CD14-positive monocyte (primary cell): ENCODE results near the gene NUP155. TPM values are rescaled to one million over a fixed set of nuclear protein-coding genes. Genes with fewer than 3 reads are reported as not detected.

Experiments
- DNase-seq, 3 donors: peaks; one replicate each; pipeline ENCODE4 v3.0.0-alpha.2; 2011 to 2022
- H2AFZ ChIP-seq: 2 replicates; pipeline ENCODE4 v1.6.0; 2012; ENCODE audit warnings: mild to moderate bottlenecking, low read depth, low read length, inconsistent platforms; ENCODE audit not compliant: insufficient read depth, poor library complexity, severe bottlenecking
- H3K27ac ChIP-seq, 2 donors: 1 replicate in 1 of 2; 2 replicates in 1 of 2; pipeline ENCODE4 v1.5.1; 2012 to 2013; ENCODE audit warnings: low read length in 2 of 2, control low read depth in 1 of 2, inconsistent platforms in 1 of 2, low read depth in 1 of 2, mild to moderate bottlenecking in 1 of 2
- H3K27me3 ChIP-seq, 2 donors: one replicate each; pipeline versions ENCODE4 v1.6.0 to v1.6.1; 2011 to 2013; ENCODE audit warnings: low read length in 2 of 2; ENCODE audit not compliant: control insufficient read depth in 2 of 2, insufficient read depth in 2 of 2
- H3K36me3 ChIP-seq, 2 donors: replicated peaks in 1 of 2; 1 replicate in 1 of 2; 2 replicates in 1 of 2; pipeline versions ENCODE4 v1.5.1 to v1.6.1; 2012 to 2013; ENCODE audit warnings: low read length in 2 of 2, control low read depth in 1 of 2, inconsistent platforms in 1 of 2, mild to moderate bottlenecking in 1 of 2; ENCODE audit not compliant: insufficient read depth in 2 of 2, control insufficient read depth in 1 of 2
- H3K4me1 ChIP-seq, 2 donors: 1 replicate in 1 of 2; 2 replicates in 1 of 2; pipeline versions ENCODE4 v1.5.1 to v1.6.1; 2012 to 2013; ENCODE audit warnings: low read length in 2 of 2, control low read depth in 1 of 2, inconsistent platforms in 1 of 2, mild to moderate bottlenecking in 1 of 2, moderate library complexity in 1 of 2; ENCODE audit not compliant: insufficient read depth in 2 of 2, control insufficient read depth in 1 of 2
- H3K4me2 ChIP-seq: replicated peaks from 2 replicates; pipeline ENCODE3; 2012; ENCODE audit warnings: low read length, moderate library complexity, mild to moderate bottlenecking; ENCODE audit not compliant: poor library complexity, severe bottlenecking; ENCODE audit errors: extremely low read depth
- H3K4me3 ChIP-seq, 3 experiments: fragments of 200-600 bp in 1 of 3; sonication (generic) in 1 of 3; replicated peaks in 1 of 3; 1 replicate in 2 of 3; 2 replicates in 1 of 3; pipeline ENCODE4 v1.5.1; 2011 to 2013; ENCODE audit warnings: low read length in 3 of 3, mild to moderate bottlenecking in 3 of 3, control low read depth in 2 of 3, low read depth in 2 of 3, inconsistent platforms in 1 of 3, moderate library complexity in 1 of 3
- H3K79me2 ChIP-seq: 2 replicates; pipeline ENCODE4 v1.6.0; 2012; ENCODE audit warnings: mild to moderate bottlenecking, control low read depth, inconsistent platforms, low read length, moderate library complexity; ENCODE audit not compliant: insufficient read depth
- H3K9ac ChIP-seq: 2 replicates; pipeline ENCODE4 v1.6.0; 2017; ENCODE audit warnings: low read length, mild to moderate bottlenecking; ENCODE audit not compliant: insufficient read depth, poor library complexity, severe bottlenecking
- H3K9me3 ChIP-seq, 2 donors: replicated peaks in 1 of 2; 1 replicate in 1 of 2; 2 replicates in 1 of 2; pipeline versions ENCODE4 v1.5.1 to v1.6.1; 2012 to 2013; ENCODE audit warnings: low read length in 2 of 2, control low read depth in 1 of 2; ENCODE audit not compliant: control insufficient read depth in 1 of 2, insufficient read depth in 1 of 2
- H4K20me1 ChIP-seq: 2 replicates; pipeline ENCODE4 v1.6.0; 2012; ENCODE audit warnings: mild to moderate bottlenecking, low read length, control low read depth, moderate library complexity; ENCODE audit not compliant: insufficient read depth
- H3K27ac Mint-ChIP-seq, 7 donors: one replicate each; pipeline ENCODE4 v1.8.0; 2020; ENCODE audit warnings: mild to moderate bottlenecking in 7 of 7, mixed read lengths in 7 of 7, moderate library complexity in 6 of 7, inconsistent platforms in 2 of 7
- H3K27me3 Mint-ChIP-seq, 3 donors: one replicate each; pipeline ENCODE4 v1.8.0; 2021 to 2022; ENCODE audit warnings: low read depth in 3 of 3, mild to moderate bottlenecking in 3 of 3, mixed read lengths in 3 of 3, moderate library complexity in 3 of 3, inconsistent platforms in 1 of 3
- H3K36me3 Mint-ChIP-seq, 2 donors: one replicate each; pipeline ENCODE4 v1.8.0; 2020; ENCODE audit warnings: mixed read lengths in 2 of 2, inconsistent platforms in 1 of 2, mild to moderate bottlenecking in 1 of 2
- H3K4me1 Mint-ChIP-seq: one replicate; pipeline ENCODE4 v1.8.0; 2020; ENCODE audit warnings: mild to moderate bottlenecking, mixed read lengths
- H3K4me3 Mint-ChIP-seq, 2 donors: one replicate each; pipeline ENCODE4 v1.8.0; 2020; ENCODE audit warnings: mild to moderate bottlenecking in 2 of 2, mixed read lengths in 2 of 2, moderate library complexity in 1 of 2
- H3K9me3 Mint-ChIP-seq, 7 donors: one replicate each; pipeline ENCODE4 v1.8.0; 2020 to 2022; ENCODE audit warnings: mixed read lengths in 7 of 7, mild to moderate bottlenecking in 6 of 7, moderate library complexity in 6 of 7, inconsistent platforms in 2 of 7
- CTCF ChIP-seq: fragments of 200-600 bp; IDR thresholded peaks from one replicate; pipeline ENCODE4 v1.8.0; 2022; ENCODE audit warnings: antibody characterized with exemption, mild to moderate bottlenecking
- WGBS: methylation state at CpG from one replicate; pipeline ENCODE4 v1.1.5; 2013; ENCODE audit warnings: missing lambda C conversion rate; ENCODE audit not compliant: insufficient coverage; 5-methylcytosine and 5-hydroxymethylcytosine counted together
- intact Hi-C, 2 donors: fragments of 100-400 bp; cut with micrococcal nuclease; formaldehyde crosslinking; loops; one replicate each; pipeline versions ENCODE4 v1.15.0 to v1.15.1; 2023
- polyA plus RNA-seq, 3 donors: library from polyadenylated mRNA; depleted of rRNA in 1 of 3; unstranded in 2 of 3; stranded (reverse) in 1 of 3; fragments of 300-500 nt in 2 of 3; fragments of >200 nt in 1 of 3; fragmentation: Illumina TruSeq in 2 of 3; gene quantifications; 1 replicate in 2 of 3; 2 replicates in 1 of 3; pipeline ENCODE4 v1.2.3, GENCODE V29; 2012 to 2021
- small RNA-seq: library from RNA; depleted of rRNA; stranded (forward); fragments of <200 nt; gene quantifications from one replicate; pipeline ENCODE3, GENCODE V24; 2012; ENCODE audit warnings: low read depth; ENCODE audit not compliant: insufficient read length

Gene NUP155
- polyA plus RNA-seq, 3 donors, result 5.0 to 8.5 (median 5.8) TPM

GRCh38 chr5:37247496-37247895 lies 123.4 kb downstream of the NUP155 start:
- intact Hi-C loops, result no loop called here

GRCh38 chr5:37247036-37247435 lies 123.9 kb downstream of the NUP155 start:
- no peak overlapping the region for H3K4me2 ChIP-seq
- no peak overlapping the region for H3K27ac Mint-ChIP-seq
- intact Hi-C loops, result no loop called here

More at GRCh38 chr5:37247496-37247895, 123.4 kb downstream of the NUP155 start:
- Histone ChIP-seq H3K36me3 (no peaks in the 10 kb centered on the region), H3K79me2 (no peaks in the 10 kb centered on the region), H3K4me1 (peaks cover 7 to 12% of the 10 kb centered on the region in 2 donors), H2AFZ (no peak overlapping the region), H3K4me2 (no peak overlapping the region), H3K27ac (no peak overlapping the region), H3K27me3 (no peaks in the 10 kb centered on the region), H3K9ac (no peak overlapping the region), H3K4me3 (no peak overlapping the region), H3K9me3 (no peaks in the 10 kb centered on the region), H4K20me1 (no peaks in the 10 kb centered on the region)
- Mint-ChIP-seq H3K9me3 (no peaks in the 10 kb centered on the region), H3K27ac (no peak overlapping the region), H3K27me3 (peaks cover 0 to 9% (median 4%) of the 10 kb centered on the region in 3 donors), H3K36me3 (peaks cover 3% of the 10 kb centered on the region in 2 donors), H3K4me3 (no peak overlapping the region), H3K4me1 (peaks cover 18% of the 10 kb centered on the region)
- WGBS, result 100% methylated on average over 3 of the region's 4 CpGs
- no peak for TF ChIP-seq CTCF
- DNase-seq, result no peak

More at GRCh38 chr5:37247036-37247435, 123.9 kb downstream of the NUP155 start:
- no peak overlapping the region for H2AFZ ChIP-seq
- Mint-ChIP-seq H3K9me3 (no peaks in the 10 kb centered on the region), H3K27me3 (peaks cover 0 to 8% (median 2%) of the 10 kb centered on the region in 3 donors), H3K4me3 (no peak overlapping the region), H3K36me3 (peaks cover 3% of the 10 kb centered on the region in 2 donors), H3K4me1 (peaks cover 18% of the 10 kb centered on the region)
- no peak overlapping the region for H3K9ac ChIP-seq
- no peaks in the 10 kb centered on the region for H3K27me3 ChIP-seq
- no CpG with 5 or more reads among the region's 1 CpG for WGBS
- H3K36me3 ChIP-seq, result no peaks in the 10 kb centered on the region
- no peak overlapping the region for H3K27ac ChIP-seq
- no peak overlapping the region for H3K4me3 ChIP-seq
- no peak for DNase-seq
- no peak for TF ChIP-seq CTCF
- H3K9me3 ChIP-seq, result no peaks in the 10 kb centered on the region
- H3K79me2 ChIP-seq, result no peaks in the 10 kb centered on the region
- no peaks in the 10 kb centered on the region for H4K20me1 ChIP-seq
- peaks cover 7 to 12% of the 10 kb centered on the region in 2 donors for H3K4me1 ChIP-seq

Small RNA genes within 50 kb of the gene (small RNA-seq; reads per million reads assigned to genes)
- not detected for gene RNU7-75P

Other genes with a start within 250 kb of the NUP155 start
- gene CPLANE1, start 121.7 kb downstream of the NUP155 start, polyA plus RNA-seq, result 1 to 10 TPM in 1 of 3 donors, under 1 TPM in 2; 0.25 to 1.6 (median 0.88) TPM
- 10 to 100 TPM; 13.1 to 21.0 (median 19.1) TPM for gene WDR70, start 8.2 kb upstream of the NUP155 start, polyA plus RNA-seq